GM10266 (cell line): ENCODE measurements around the gene WASF2.
"Not testable (repeated sequence)": the region's sequence is repeated elsewhere in the genome, so short reads cannot be mapped to it uniquely, and the experiment has no call there.

Source experiments
- DNase-seq: peaks from one replicate; pipeline ENCODE4 v3.0.0; 2012; ENCODE audit errors: extremely low spot score
- CTCF ChIP-seq: IDR thresholded peaks from 2 replicates; pipeline ENCODE4 v1.5.1; 2012; ENCODE audit warnings: mild to moderate bottlenecking, low read depth; ENCODE audit not compliant: control insufficient read depth, insufficient read depth; ENCODE audit errors: missing control alignments

WASF2 gene

GRCh38 chr1:27412502-27412901 is 77.5 kb downstream of the WASF2 start:
- no peak for DNase-seq
- no peak for TF ChIP-seq CTCF

GRCh38 chr1:27410709-27411108 is 79.3 kb downstream of the WASF2 start:
- TF ChIP-seq CTCF, result no peak
- DNase-seq, result no peak

GRCh38 chr1:27409669-27410068 is 80.3 kb downstream of the WASF2 start:
- DNase-seq, result no peak
- TF ChIP-seq CTCF, result no peak

- no peak for DNase-seq
- no peak for TF ChIP-seq CTCF
Observed at GRCh38 chr1:27408151-27408550, 81.8 kb downstream of the WASF2 start.

- not testable (repeated sequence) for DNase-seq
Observed at GRCh38 chr1:27406791-27407190, 83.2 kb downstream of the WASF2 start.

GRCh38 chr1:27406362-27406680 is 83.6 kb downstream of the WASF2 start:
- no peak for TF ChIP-seq CTCF
- no peak for DNase-seq

- DNase-seq, result not testable (repeated sequence)
Observed at GRCh38 chr1:27405598-27406361, 84.2 kb downstream of the WASF2 start.

GRCh38 chr1:27405074-27405473 is 84.9 kb downstream of the WASF2 start:
- no peak for DNase-seq
- no peak for TF ChIP-seq CTCF

GRCh38 chr1:27403931-27404330 is 86.0 kb downstream of the WASF2 start:
- no peak for DNase-seq
- no peak for TF ChIP-seq CTCF
